ENCODE measurements around the gene C16orf74. TPM values are rescaled to one million over a fixed set of nuclear protein-coding genes. Genes with fewer than 3 reads are reported as not detected.
A peak's percentile ranks its signal among the peaks of the same experiment; 100 is the strongest.

C16orf74 gene
- total RNA-seq, 4 donors from 2014 or later, result 2.5 to 6.6 TPM; not detected in 2

GRCh38 chr16:85678821-85679220 is 72.1 kb downstream of the C16orf74 start:
- Histone ChIP-seq H3K4me1 (peaks cover 0 to 35% (median 10%) of the 10 kb centered on the region in 4 donors), H3K4me3 (no peak overlapping the region), H3K27me3 (no peaks in the 10 kb centered on the region), H3K9me3 (no peaks in the 10 kb centered on the region), H3K36me3 (peaks cover 0 to 33% (median 0%) of the 10 kb centered on the region in 3 donors), H3K27ac (peak overlapping the region in 2 of 4 donors; percentile 2 to 5)
- no peak for TF ChIP-seq CTCF (IDR thresholded peaks at IDR 0.05)
- TF ChIP-seq POLR2A (IDR thresholded peaks at IDR 0.05), result no peak
- peak in 1 of 3 donors; percentile 75 for DNase-seq

- Histone ChIP-seq H3K36me3 (peaks cover 0 to 33% (median 0%) of the 10 kb centered on the region in 3 donors), H3K4me3 (no peak overlapping the region), H3K27me3 (no peaks in the 10 kb centered on the region), H3K9me3 (no peaks in the 10 kb centered on the region), H3K27ac (no peak overlapping the region), H3K4me1 (peaks cover 0 to 41% (median 10%) of the 10 kb centered on the region in 4 donors)
- DNase-seq, result no peak
- TF ChIP-seq POLR2A (IDR thresholded peaks at IDR 0.05) (no peak), CTCF (IDR thresholded peaks at IDR 0.05) (no peak)
Observed at GRCh38 chr16:85678016-85678415, 72.9 kb downstream of the C16orf74 start.

- no peak overlapping the region for H3K4me3 ChIP-seq
- no peaks in the 10 kb centered on the region for H3K27me3 ChIP-seq
- peaks cover 0 to 39% (median 0%) of the 10 kb centered on the region in 3 donors for H3K36me3 ChIP-seq
- no peak for DNase-seq
- H3K9me3 ChIP-seq, result no peaks in the 10 kb centered on the region
- H3K27ac ChIP-seq, result no peak overlapping the region
- H3K4me1 ChIP-seq, result peaks cover 0 to 41% (median 10%) of the 10 kb centered on the region in 4 donors
- TF ChIP-seq CTCF (IDR thresholded peaks at IDR 0.05) (no peak), POLR2A (IDR thresholded peaks at IDR 0.05) (no peak)
Observed at GRCh38 chr16:85677383-85677967, 73.4 kb downstream of the C16orf74 start.

GRCh38 chr16:85676466-85676865 is 74.4 kb downstream of the C16orf74 start:
- TF ChIP-seq CTCF (IDR thresholded peaks at IDR 0.05) (no peak), POLR2A (IDR thresholded peaks at IDR 0.05) (no peak)
- peaks cover 0 to 49% (median 0%) of the 10 kb centered on the region in 3 donors for H3K36me3 ChIP-seq
- DNase-seq, result no peak

GRCh38 chr16:85675251-85675874 is 75.5 kb downstream of the C16orf74 start:
- DNase-seq, result no peak
- Histone ChIP-seq H3K4me3 (no peak overlapping the region), H3K27ac (no peak overlapping the region)

More at GRCh38 chr16:85676466-85676865, 74.4 kb downstream of the C16orf74 start:
- no peaks in the 10 kb centered on the region for H3K9me3 ChIP-seq
- H3K4me1 ChIP-seq, result peaks cover 0 to 41% (median 10%) of the 10 kb centered on the region in 4 donors
- H3K4me3 ChIP-seq, result no peak overlapping the region
- no peak overlapping the region for H3K27ac ChIP-seq
- no peaks in the 10 kb centered on the region for H3K27me3 ChIP-seq

More at GRCh38 chr16:85675251-85675874, 75.5 kb downstream of the C16orf74 start:
- no peaks in the 10 kb centered on the region for H3K27me3 ChIP-seq
- peaks cover 0 to 34% (median 8%) of the 10 kb centered on the region in 4 donors for H3K4me1 ChIP-seq
- no peaks in the 10 kb centered on the region for H3K9me3 ChIP-seq
- H3K36me3 ChIP-seq, result peaks cover 0 to 58% (median 0%) of the 10 kb centered on the region in 3 donors
- peak in 5 of 6 experiments; percentile 4 to 53 (median 45) for TF ChIP-seq CTCF (IDR thresholded peaks at IDR 0.05)
- no peak for TF ChIP-seq POLR2A (IDR thresholded peaks at IDR 0.05)

All from Peyer's patch (tissue), 4 donors.